GM06990 (cell line): ENCODE measurements around the gene EDEM1.

ENCODE experiments used
- DNase-seq: peaks from one replicate; pipeline ENCODE4 v3.0.0-alpha.2; 2011; ENCODE audit not compliant: insufficient read length; ENCODE audit errors: extremely low read depth
- H3K27me3 ChIP-seq: replicated peaks from 2 replicates; pipeline ENCODE4 v1.6.0; 2011; ENCODE audit warnings: low read length; ENCODE audit not compliant: control insufficient read depth, insufficient read depth
- H3K36me3 ChIP-seq: 2 replicates; pipeline ENCODE4 v1.5.1; 2011; ENCODE audit warnings: low read length; ENCODE audit not compliant: control insufficient read depth, insufficient read depth
- H3K4me3 ChIP-seq: replicated peaks from 2 replicates; pipeline ENCODE4 v1.5.1; 2011; ENCODE audit warnings: low read depth, mild to moderate bottlenecking, control low read depth, low read length
- CTCF ChIP-seq: IDR thresholded peaks from 2 replicates; pipeline ENCODE4 v1.5.1; 2011; ENCODE audit warnings: low read length, control low read depth, mild to moderate bottlenecking, inconsistent platforms; ENCODE audit not compliant: insufficient read depth, poor library complexity, severe bottlenecking

EDEM1 gene

GRCh38 chr3:5187156-5187919 lies at the start of gene EDEM1:
EDEM1 (plus strand) TSS chr3:5187707; CDS start chr3:5187806, 99 bp downstream.
- TF ChIP-seq CTCF, result no peak
- H3K36me3 ChIP-seq, result no peaks in the 10 kb centered on the region

GRCh38 chr3:5138214-5138981 lies 49.1 kb upstream of the EDEM1 start:
- H3K27me3 ChIP-seq, result no peaks in the 10 kb centered on the region
- no peak for TF ChIP-seq CTCF
- DNase-seq, result no peak
- peaks cover under 1% of the 10 kb centered on the region; the same call in 1 of the 2 replicates for H3K36me3 ChIP-seq
- no peak overlapping the region for H3K4me3 ChIP-seq

More at GRCh38 chr3:5187156-5187919, at the start of gene EDEM1:
- Histone ChIP-seq H3K27me3 (no peaks in the 10 kb centered on the region), H3K4me3 (peak within 1 kb of the TSS; percentile 85)
- DNase-seq, result peak; percentile 99

GRCh38 chr3:5140230-5140621 lies 47.3 kb upstream of the EDEM1 start:
- Histone ChIP-seq H3K4me3 (no peak overlapping the region; the same call in 1 of the 2 replicates), H3K36me3 (peaks cover 2% of the 10 kb centered on the region)
- DNase-seq, result no peak

GRCh38 chr3:5140839-5141238 lies 46.7 kb upstream of the EDEM1 start:
- H3K4me3 ChIP-seq, result no peak overlapping the region
- peaks cover 2% of the 10 kb centered on the region for H3K36me3 ChIP-seq
- H3K27me3 ChIP-seq, result no peaks in the 10 kb centered on the region
- TF ChIP-seq CTCF, result no peak
- no peak for DNase-seq

More at GRCh38 chr3:5140230-5140621, 47.3 kb upstream of the EDEM1 start:
- TF ChIP-seq CTCF, result no peak
- H3K27me3 ChIP-seq, result no peaks in the 10 kb centered on the region

- Histone ChIP-seq H3K27me3 (no peaks in the 10 kb centered on the region), H3K36me3 (peaks cover 2% of the 10 kb centered on the region), H3K4me3 (no peak overlapping the region)
- no peak for TF ChIP-seq CTCF
- DNase-seq, result no peak
These were observed 45.7 kb upstream of the EDEM1 start for GRCh38 chr3:5141760-5142159.
